Inferior parietal cortex (tissue), 1 donor: ENCODE measurements around the gene CTNNA3.

Source experiments
- DNase-seq: peaks from one replicate; pipeline ENCODE4 v3.0.0-alpha.2; 2016; ENCODE audit errors: extremely low spot score

The CTNNA3 gene

DNA sequence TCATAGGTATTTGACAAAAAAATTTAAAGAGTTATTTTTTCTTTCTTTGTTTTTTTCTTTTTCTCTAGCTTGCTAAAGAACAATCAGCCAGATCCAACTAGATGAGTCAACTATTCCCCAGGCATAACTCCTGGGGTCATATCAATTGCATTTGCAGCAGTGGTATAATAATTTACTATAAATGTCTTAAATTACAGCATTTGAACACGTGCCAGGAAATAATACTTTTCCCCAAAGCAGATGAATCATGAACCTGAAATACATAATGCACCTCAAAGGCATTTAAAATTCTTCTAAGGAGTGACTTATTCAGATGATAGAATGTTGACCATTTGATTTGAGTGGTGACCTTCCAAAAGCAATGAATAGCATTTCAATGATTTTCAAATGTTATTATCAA is 580.0 kb downstream of the CTNNA3 start:
- DNase-seq: no peak

DNA sequence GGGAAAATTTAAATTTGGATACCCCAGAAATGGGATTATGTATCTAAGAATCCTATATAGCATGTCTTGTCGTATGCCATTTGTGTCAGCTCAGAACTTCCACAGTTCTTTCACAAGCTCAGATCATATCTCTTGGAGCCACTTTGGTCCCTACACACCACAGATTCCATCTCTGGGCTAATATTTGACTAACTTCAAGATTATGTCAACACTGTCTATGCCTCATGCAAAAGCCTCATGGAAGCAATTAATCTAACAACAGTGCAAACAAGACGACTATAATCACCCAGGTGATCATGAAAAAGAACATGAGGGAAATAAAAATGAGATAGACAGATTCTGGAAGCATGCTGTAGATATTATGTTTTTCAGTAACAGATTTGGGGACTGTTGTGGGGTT is 581.0 kb downstream of the CTNNA3 start:
- DNase-seq: no peak

- DNase-seq: no peak
Observed at GRCh38 chr10:67112765-67113164, 583.2 kb downstream of the CTNNA3 start.

GRCh38 chr10:67110286-67110685 is 585.7 kb downstream of the CTNNA3 start:
- DNase-seq: no peak

DNA sequence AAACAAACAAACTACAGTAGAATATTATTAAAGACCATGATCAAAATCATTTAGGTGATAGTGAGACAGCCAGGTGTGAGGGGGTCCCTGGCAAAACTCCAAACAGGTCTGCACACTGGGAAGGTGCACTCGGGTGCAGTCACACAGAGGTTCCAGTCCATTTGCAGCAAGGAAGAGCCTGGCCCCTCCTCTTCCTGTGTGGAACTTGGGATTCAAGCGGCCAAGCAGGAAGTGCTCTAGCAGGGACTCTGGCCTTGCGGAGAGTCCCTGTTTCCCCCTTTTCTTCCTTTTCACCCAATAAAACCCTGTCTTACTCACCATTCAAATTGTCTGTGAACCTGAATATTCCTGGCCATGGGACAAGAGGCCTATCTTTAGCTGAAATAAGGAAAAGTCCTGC is 588.3 kb downstream of the CTNNA3 start:
- no peak for DNase-seq

- no peak for DNase-seq
Observed at GRCh38 chr10:67100951-67101350, 595.0 kb downstream of the CTNNA3 start.

- DNase-seq: no peak
Observed at GRCh38 chr10:67098461-67098860, 597.5 kb downstream of the CTNNA3 start.

DNA sequence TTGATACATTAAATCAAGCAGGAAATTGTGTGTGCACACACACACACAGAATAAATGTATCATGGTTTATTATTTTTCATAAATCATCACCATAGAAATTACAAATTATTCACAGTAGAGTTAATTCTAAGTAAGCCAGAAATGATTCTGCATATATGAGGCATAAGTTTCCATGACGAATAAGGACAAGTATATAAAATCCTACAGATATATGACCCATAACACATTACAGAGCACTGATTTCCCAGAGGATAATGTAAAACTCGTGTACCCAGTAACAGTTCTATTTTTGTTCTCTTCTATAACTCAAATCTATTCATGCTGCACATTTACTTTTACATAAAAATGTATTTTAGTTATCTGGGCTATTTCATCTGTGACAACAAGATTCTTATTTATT is 600.5 kb downstream of the CTNNA3 start:
- DNase-seq: no peak

DNA sequence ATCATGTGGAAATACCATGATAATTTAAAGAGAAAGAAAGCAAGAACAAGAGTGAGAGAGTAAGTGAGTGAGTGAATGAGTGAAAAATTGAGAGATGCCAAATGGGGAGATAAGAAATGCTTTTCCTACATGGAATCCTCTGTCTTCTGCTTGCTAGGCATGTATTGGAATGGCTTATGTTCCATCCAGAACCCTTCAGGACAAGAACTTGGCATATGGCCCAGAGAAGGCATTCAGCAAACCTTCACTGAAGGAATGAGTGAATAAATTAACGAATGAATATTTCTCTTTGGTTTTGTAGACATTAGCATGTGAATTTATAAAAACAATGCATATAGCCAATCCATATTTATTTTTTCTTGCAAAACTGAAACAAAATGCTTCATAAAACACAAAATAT is 608.0 kb downstream of the CTNNA3 start:
- DNase-seq: no peak

GRCh38 chr10:67087135-67087425 is 608.9 kb downstream of the CTNNA3 start:
- DNase-seq: no peak

- DNase-seq: no peak
Observed at GRCh38 chr10:67086327-67087134, 609.5 kb downstream of the CTNNA3 start.

GRCh38 chr10:67079126-67079525 is 616.9 kb downstream of the CTNNA3 start:
- no peak for DNase-seq

DNA sequence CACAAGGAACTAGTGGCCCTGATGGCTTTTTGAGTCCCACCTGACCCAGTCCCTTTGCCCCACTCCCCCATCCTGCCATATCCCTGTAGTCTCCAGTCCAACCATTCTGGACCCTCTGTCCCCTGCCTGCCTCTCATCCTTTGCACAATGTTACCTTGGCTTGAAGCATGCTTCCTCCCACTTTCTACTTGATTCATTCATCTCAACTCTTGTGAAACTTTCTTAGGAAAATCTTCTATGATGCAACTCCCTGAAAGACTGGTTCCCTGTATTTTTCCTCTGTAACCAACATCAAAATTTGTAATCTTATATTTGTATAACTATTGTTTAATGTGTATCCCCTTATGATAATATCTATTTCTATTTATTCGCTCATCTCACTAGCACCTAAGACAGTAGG is 618.6 kb downstream of the CTNNA3 start:
- DNase-seq: no peak

DNA sequence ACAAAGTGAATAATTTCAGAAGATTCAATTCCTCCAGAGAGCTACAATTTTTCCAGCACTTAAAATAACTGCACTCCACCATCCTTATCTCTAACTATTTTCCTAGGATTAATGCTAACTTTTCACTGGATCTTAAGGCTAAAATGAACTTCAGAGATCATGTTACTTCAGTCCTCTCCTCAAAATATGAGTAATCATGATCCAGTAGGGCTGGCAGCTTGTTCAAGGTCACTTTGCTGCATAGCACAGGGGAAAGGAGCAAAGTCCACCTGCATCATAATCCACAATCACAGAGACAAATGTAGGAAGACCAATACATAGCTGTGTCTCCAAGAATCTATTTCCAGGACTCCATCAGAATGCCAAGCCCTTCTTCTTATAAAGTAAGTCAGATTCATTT is 619.9 kb downstream of the CTNNA3 start:
- DNase-seq: no peak

DNA sequence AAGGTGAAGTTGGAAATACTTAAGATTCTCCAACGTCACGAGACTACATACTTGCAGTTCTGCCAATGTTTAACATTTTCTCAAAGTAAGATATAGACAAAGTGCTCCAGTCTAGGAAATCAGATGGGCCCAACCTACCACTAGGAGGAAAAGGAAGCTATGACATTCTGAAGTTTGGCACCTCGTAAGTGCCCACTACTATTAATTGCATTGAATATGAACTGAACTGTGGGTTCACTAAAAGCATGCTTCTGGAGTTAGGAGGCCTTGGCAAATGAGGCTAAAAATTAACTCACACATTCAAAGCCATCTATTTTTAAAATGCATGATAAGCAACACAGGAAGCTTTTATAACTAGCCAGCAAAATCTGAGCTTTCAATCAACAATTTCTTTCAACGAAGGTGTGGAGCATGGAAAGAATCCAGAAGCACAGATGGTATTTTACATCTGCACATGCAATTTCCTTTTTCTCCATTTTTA is 620.5 kb downstream of the CTNNA3 start:
- DNase-seq: no peak

DNA sequence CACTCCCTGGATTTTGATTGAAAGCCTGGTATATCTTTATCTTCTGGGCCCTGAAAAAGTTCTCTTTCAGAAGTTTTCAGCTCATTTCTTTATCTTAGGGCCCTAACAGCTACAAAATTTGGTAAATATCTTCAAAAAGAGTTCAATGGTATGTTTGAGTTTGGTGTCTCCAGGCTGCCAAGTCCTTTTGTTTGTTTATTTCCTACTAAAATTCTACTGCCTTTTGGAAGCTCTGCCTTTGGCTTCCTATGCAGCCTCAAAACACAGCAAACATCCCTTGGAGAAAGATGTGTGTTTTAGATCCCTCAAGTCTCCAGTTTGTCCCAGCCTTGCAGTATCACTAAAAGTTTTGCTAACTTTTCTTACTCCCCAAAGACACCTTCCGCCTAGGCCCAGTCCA is 623.3 kb downstream of the CTNNA3 start:
- no peak for DNase-seq

DNA sequence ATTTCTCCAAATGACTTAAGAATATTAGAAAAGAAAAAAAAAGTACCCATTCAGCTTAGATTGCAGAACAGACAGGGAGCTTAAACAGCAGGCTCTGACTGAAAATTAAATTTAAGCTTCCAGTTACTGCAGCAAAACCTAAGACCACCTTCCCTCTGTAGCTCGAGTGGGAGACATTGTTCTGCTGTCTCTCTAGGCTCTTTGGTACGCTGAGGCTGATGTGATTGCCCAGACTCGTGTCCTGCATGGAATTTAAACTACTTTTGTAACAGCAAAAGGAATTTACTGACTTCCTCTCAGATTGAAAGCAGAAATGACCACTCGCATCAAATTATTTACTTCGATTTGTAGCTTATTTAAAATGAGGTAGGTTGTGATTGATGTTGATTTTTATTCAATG is 645.6 kb downstream of the CTNNA3 start:
- no peak for DNase-seq

DNA sequence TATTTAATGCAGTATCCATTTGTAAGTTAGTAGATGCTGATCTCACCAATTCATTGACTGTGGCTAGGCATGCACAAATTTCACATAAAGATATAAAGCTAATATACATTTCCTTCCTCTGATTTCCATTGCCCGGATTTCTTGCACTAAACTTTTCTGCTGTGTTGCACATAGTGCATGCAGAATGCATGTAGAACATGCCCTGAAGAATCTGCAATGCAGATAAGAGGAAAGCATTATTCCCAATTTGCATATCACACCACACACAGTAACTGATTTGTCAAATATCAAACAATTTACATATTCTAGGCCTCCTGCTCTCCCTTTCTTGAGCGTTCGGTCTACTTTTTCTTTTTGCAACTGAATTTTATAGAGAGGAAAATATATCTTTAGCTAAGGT is 646.0 kb downstream of the CTNNA3 start:
- DNase-seq: no peak

DNA sequence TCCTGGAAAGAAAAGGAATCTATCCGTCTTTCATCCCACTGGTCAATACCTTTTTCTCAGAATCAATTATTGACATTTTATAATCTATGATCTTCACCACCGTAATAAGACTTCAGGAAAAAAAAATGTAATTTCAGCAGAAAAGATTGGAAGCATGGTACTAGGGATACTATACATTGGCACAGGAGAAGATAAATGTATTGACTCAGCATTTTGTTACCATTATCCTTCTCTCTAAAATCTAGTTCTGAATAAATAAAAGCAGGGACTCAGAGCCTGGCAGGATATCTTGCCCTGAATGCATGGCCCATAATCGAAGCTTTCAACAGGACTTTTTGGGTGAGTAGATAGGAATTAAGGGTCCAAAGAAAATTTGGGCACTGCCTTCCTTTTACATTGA is 649.5 kb downstream of the CTNNA3 start:
- DNase-seq: no peak

- DNase-seq: no peak
Observed at GRCh38 chr10:67045404-67045803, 650.6 kb downstream of the CTNNA3 start.

DNA sequence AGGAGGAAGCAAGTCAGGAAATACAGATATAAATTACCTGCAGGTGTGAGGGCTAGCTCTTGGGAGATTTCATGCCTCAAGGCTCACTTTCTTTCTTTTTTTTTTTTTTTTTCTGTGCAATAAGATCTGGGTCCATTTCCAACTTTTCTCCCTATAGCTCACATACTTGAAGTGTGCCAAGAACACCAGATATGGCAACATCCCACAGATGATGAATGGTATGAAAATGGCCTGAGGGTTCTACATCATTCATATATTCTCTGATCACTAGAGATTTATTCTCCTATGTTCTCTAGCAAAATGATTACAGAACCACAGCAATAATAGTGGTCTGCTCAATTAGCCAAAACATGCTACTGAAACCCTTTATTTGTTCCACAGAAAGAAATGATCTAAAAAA is 653.0 kb downstream of the CTNNA3 start:
- DNase-seq: peak; percentile 49

DNA sequence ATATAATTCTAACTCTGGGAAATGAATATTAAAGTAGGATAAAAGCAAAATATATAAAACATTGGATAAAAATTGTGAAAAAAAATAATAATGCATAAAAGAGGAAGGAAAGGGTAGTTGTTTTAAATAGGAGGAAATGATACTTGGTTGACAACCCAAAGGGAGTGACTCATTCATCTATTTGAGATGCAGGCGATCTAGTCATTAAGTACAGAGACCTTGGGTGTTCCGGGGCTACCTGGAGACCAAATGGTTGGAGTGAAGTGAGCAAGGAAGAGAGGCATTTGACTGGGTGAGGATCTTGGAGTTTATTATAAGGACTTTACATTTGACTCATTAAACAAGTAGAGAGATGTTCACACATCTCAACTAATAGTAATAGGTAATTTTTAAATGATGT is 659.2 kb downstream of the CTNNA3 start:
- DNase-seq: no peak

- no peak for DNase-seq
Observed at GRCh38 chr10:67033878-67034277, 662.1 kb downstream of the CTNNA3 start.

- DNase-seq: no peak
Observed at GRCh38 chr10:67022099-67022498, 673.9 kb downstream of the CTNNA3 start.
